Measurements from ENCODE around the gene SIGLEC5.

- TF ChIP-seq, protein P1, sequence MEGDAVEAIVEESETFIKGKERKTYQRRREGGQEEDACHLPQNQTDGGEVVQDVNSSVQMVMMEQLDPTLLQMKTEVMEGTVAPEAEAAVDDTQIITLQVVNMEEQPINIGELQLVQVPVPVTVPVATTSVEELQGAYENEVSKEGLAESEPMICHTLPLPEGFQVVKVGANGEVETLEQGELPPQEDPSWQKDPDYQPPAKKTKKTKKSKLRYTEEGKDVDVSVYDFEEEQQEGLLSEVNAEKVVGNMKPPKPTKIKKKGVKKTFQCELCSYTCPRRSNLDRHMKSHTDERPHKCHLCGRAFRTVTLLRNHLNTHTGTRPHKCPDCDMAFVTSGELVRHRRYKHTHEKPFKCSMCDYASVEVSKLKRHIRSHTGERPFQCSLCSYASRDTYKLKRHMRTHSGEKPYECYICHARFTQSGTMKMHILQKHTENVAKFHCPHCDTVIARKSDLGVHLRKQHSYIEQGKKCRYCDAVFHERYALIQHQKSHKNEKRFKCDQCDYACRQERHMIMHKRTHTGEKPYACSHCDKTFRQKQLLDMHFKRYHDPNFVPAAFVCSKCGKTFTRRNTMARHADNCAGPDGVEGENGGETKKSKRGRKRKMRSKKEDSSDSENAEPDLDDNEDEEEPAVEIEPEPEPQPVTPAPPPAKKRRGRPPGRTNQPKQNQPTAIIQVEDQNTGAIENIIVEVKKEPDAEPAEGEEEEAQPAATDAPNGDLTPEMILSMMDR (IDR thresholded peaks at IDR 0.05; ENCODE audit: insufficient read depth, low read length, poor library complexity, severe bottlenecking): no peak
- TF ChIP-seq EZH2phosphoT487 (conservative IDR thresholded peaks at IDR 0.05; ENCODE audit: low read length): no peak
Observed at GRCh38 chr19:51647318-51647717, 17.1 kb upstream of the SIGLEC5 start.
